Suprapubic skin (tissue), 4 donors: ENCODE results near the gene IFITM10. TPM values are rescaled to one million over a fixed set of nuclear protein-coding genes. Genes with fewer than 3 reads are reported as not detected.

Experiments
- DNase-seq, 2 donors: peaks; one replicate each; pipeline ENCODE4 v3.0.0-alpha.2; 2019; ENCODE audit warnings: low spot score in 2 of 2
- H3K27ac ChIP-seq: fragments of 200-600 bp; sonication (generic); one replicate; pipeline ENCODE4 v1.5.1; 2019
- H3K27me3 ChIP-seq: fragments of 200-600 bp; sonication (generic); one replicate; pipeline ENCODE4 v1.5.1; 2019
- H3K36me3 ChIP-seq: fragments of 200-600 bp; sonication (generic); one replicate; pipeline ENCODE4 v1.5.1; 2019
- H3K4me1 ChIP-seq: fragments of 200-600 bp; sonication (generic); one replicate; pipeline ENCODE4 v1.5.1; 2019
- H3K4me3 ChIP-seq: fragments of 200-600 bp; sonication (generic); one replicate; pipeline ENCODE4 v1.5.1; 2019; ENCODE audit warnings: mild to moderate bottlenecking
- H3K9me3 ChIP-seq: fragments of 200-600 bp; sonication (generic); one replicate; pipeline ENCODE4 v1.5.1; 2019
- CTCF ChIP-seq, 2 donors: fragments of 200-600 bp in 1 of 2; fragments of 450-650 bp in 1 of 2; sonication (generic) in 1 of 2; IDR thresholded peaks; one replicate each; pipeline ENCODE4 v1.5.1; 2016 to 2019; ENCODE audit warnings: antibody characterized with exemption in 2 of 2, mild to moderate bottlenecking in 1 of 2, moderate library complexity in 1 of 2
- EP300 ChIP-seq: sonication (generic); formaldehyde crosslinking; IDR thresholded peaks from one replicate; pipeline ENCODE4 v1.6.1; 2017; ENCODE audit warnings: antibody characterized with exemption
- POLR2A ChIP-seq, 2 donors: fragments of 450-650 bp; IDR thresholded peaks; one replicate each; pipeline ENCODE4 v1.6.1; 2017; ENCODE audit warnings: antibody characterized with exemption in 2 of 2, mild to moderate bottlenecking in 2 of 2, moderate library complexity in 2 of 2
- POLR2AphosphoS5 ChIP-seq, 3 donors: sonication (generic); formaldehyde crosslinking; IDR thresholded peaks; one replicate each; pipeline ENCODE4 v1.6.1; 2017; ENCODE audit warnings: antibody characterized with exemption in 3 of 3
- whole genome bisulfite sequencing: methylation state at CpG from one replicate; pipeline ENCODE4 v1.1.5; 2018; 5-methylcytosine and 5-hydroxymethylcytosine counted together
- total RNA-seq, 4 donors: library from RNA; depleted of rRNA; stranded (reverse); fragments of >200 nt; gene quantifications; one replicate each; pipeline ENCODE4 v1.1.0, GENCODE V29; 2016

The IFITM10 gene
- 1 to 10 TPM; 2.6 to 7.6 (median 6.9) TPM for total RNA-seq

- DNase-seq, result no peak
- Histone ChIP-seq H3K4me3 (peak within 1 kb of the TSS; percentile 53), H3K9me3 (no peaks in the 10 kb centered on the region), H3K27ac (peak within 1 kb of the TSS; percentile 52), H3K36me3 (peaks cover 31% of the 10 kb centered on the region), H3K27me3 (peaks cover 7% of the 10 kb centered on the region), H3K4me1 (peaks cover 60% of the 10 kb centered on the region)
- TF ChIP-seq POLR2A (IDR thresholded peaks at IDR 0.05) (no peak), EP300 (no peak), CTCF (IDR thresholded peaks at IDR 0.05) (no peak), POLR2AphosphoS5 (IDR thresholded peaks at IDR 0.05) (no peak)
- WGBS, result 26% methylated on average over 6 of the region's 6 CpGs
Measured at GRCh38 chr11:1750481-1750839, at the start of gene IFITM10. TSS of gene IFITM10 (minus strand) at chr11:1750595. CDS start at chr11:1750442, 153 bp downstream.

GRCh38 chr11:1797391-1798125 is 47.2 kb upstream of the IFITM10 start:
- no peaks in the 10 kb centered on the region for H3K9me3 ChIP-seq
- H3K27me3 ChIP-seq, result peaks cover 11% of the 10 kb centered on the region
- no peak overlapping the region for H3K4me3 ChIP-seq
- WGBS, result 89% methylated on average over 14 of the region's 14 CpGs
- no peaks in the 10 kb centered on the region for H3K36me3 ChIP-seq
- no peak for DNase-seq
- TF ChIP-seq POLR2A (IDR thresholded peaks at IDR 0.05) (no peak), EP300 (no peak), CTCF (IDR thresholded peaks at IDR 0.05) (no peak), POLR2AphosphoS5 (IDR thresholded peaks at IDR 0.05) (no peak)
- H3K27ac ChIP-seq, result no peak overlapping the region
- H3K4me1 ChIP-seq, result no peaks in the 10 kb centered on the region

GRCh38 chr11:1796413-1797011 is 46.1 kb upstream of the IFITM10 start:
- TF ChIP-seq CTCF (IDR thresholded peaks at IDR 0.05), result no peak
- TF ChIP-seq POLR2A (IDR thresholded peaks at IDR 0.05), result no peak
- TF ChIP-seq EP300, result no peak
- no peak for TF ChIP-seq POLR2AphosphoS5 (IDR thresholded peaks at IDR 0.05)
- peaks cover 10% of the 10 kb centered on the region for H3K27me3 ChIP-seq
- WGBS, result 51% methylated on average over 9 of the region's 12 CpGs
- no peaks in the 10 kb centered on the region for H3K9me3 ChIP-seq
- no peaks in the 10 kb centered on the region for H3K4me1 ChIP-seq
- no peak overlapping the region for H3K27ac ChIP-seq
- H3K36me3 ChIP-seq, result no peaks in the 10 kb centered on the region
- no peak overlapping the region for H3K4me3 ChIP-seq
- DNase-seq, result no peak

- WGBS, result 41% methylated on average over 3 of the region's 3 CpGs
- TF ChIP-seq EP300 (no peak), CTCF (IDR thresholded peaks at IDR 0.05) (no peak), POLR2AphosphoS5 (IDR thresholded peaks at IDR 0.05) (no peak), POLR2A (IDR thresholded peaks at IDR 0.05) (no peak)
- Histone ChIP-seq H3K4me1 (no peaks in the 10 kb centered on the region), H3K9me3 (no peaks in the 10 kb centered on the region), H3K27ac (no peak overlapping the region), H3K4me3 (no peak overlapping the region), H3K36me3 (no peaks in the 10 kb centered on the region), H3K27me3 (peaks cover 10% of the 10 kb centered on the region)
- no peak for DNase-seq
Measured at GRCh38 chr11:1793081-1793480, 42.7 kb upstream of the IFITM10 start.

GRCh38 chr11:1792461-1792860 is 42.1 kb upstream of the IFITM10 start:
- Histone ChIP-seq H3K4me1 (no peaks in the 10 kb centered on the region), H3K4me3 (no peak overlapping the region), H3K9me3 (no peaks in the 10 kb centered on the region), H3K27me3 (peaks cover 10% of the 10 kb centered on the region), H3K27ac (no peak overlapping the region), H3K36me3 (no peaks in the 10 kb centered on the region)
- peak in 1 of 2 donors; percentile 52 for DNase-seq
- 70% methylated on average over 12 of the region's 12 CpGs for WGBS
- no peak for TF ChIP-seq CTCF (IDR thresholded peaks at IDR 0.05)
- TF ChIP-seq POLR2AphosphoS5 (IDR thresholded peaks at IDR 0.05), result no peak
- TF ChIP-seq EP300, result no peak
- TF ChIP-seq POLR2A (IDR thresholded peaks at IDR 0.05), result no peak
